Activated gamma-delta T cell (primary cell): ENCODE data around the gene SURF6.
A peak's percentile ranks its signal among the peaks of the same experiment; 100 is the strongest.
"Not testable (repeated sequence)": the region's sequence is repeated elsewhere in the genome, so short reads cannot be mapped to it uniquely, and the experiment has no call there.

Experiments
- DNase-seq: peaks from one replicate; lab custom pipeline; 2025; lab: John Stamatoyannopoulos, UW

SURF6 gene

GRCh38 chr9:133347985-133348717 lies 12.2 kb upstream of the SURF6 start, which contains the start of the genes MED22 and RPL7A:
Gene MED22, minus strand, starts transcription at chr9:133348131. Its CDS starts 1,469 bp downstream, at chr9:133346662.
Gene RPL7A, plus strand, starts transcription at chr9:133348218. Its CDS starts 26 bp downstream, at chr9:133348244.
- DNase-seq = peak; percentile 51

GRCh38 chr9:133347515-133347984 lies 11.6 kb upstream of the SURF6 start:
- no peak for DNase-seq

GRCh38 chr9:133346021-133346785 lies 10.2 kb upstream of the SURF6 start:
- no peak for DNase-seq

- no peak for DNase-seq
These were observed 9.6 kb upstream of the SURF6 start for GRCh38 chr9:133345596-133345995.

GRCh38 chr9:133344979-133345378 lies 9.0 kb upstream of the SURF6 start:
- no peak for DNase-seq

DNA sequence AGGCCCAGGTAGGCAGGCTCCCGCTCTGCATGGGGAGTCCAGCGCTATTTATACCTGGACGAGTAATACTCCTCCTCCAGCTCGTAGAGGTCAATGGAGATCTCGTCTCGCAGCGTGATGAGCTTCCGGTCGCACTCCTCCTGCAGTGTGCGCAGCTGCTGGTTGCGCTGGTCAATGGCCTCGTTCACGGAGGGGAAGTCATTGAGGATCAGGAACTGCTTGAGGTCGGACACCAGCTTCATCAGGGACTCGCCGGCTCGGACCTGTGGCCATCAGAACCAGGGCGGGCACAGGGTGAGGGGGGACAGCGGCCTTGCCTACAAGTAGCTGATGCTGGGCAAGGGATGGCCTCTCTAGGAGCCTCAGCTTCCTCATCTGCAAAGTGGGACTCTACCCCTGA lies 8.1 kb upstream of the SURF6 start:
- DNase-seq = no peak

GRCh38 chr9:133342570-133342969 lies 6.6 kb upstream of the SURF6 start:
- no peak for DNase-seq

DNA sequence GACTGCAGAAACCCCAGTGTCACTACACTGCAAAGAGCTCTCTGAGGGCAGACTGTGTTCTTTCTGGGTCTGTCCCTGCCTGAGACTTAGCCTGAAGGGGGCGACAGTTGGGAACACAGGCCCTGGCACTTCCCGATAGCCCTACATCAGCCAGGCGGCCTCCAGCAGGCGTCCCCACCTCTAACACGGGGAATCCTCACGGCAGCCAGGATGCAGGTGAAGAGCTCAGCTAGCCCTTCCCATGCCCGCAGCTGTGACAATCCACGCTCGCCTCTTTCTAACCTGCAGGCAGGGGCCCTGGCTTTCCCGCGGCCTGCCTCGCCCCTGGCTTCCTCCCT lies 6.0 kb upstream of the SURF6 start:
- no peak for DNase-seq

GRCh38 chr9:133341369-133342068 lies 5.5 kb upstream of the SURF6 start:
- DNase-seq = no peak

GRCh38 chr9:133340916-133341315 lies 4.9 kb upstream of the SURF6 start:
- DNase-seq = no peak

GRCh38 chr9:133340256-133340655 lies 4.3 kb upstream of the SURF6 start:
- no peak for DNase-seq

DNA sequence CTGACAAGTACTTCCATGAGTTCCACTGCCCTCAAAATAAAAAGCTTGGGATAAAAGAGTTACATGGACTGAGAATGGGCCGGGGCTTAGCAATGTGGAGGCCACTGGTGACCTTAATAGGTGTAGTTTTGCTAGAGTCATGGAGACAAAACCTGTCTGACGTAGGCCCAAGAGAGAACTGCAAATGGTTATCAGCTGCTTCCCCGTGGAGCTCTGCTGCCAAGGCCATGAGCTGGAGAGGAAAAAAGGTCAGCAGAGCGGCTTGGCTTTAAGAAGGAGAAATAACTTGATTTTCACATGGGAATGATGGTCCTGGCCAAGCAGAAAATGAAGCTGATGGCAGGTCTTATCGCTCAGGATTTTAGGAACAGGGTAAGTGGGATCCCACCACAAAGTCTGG lies 3.7 kb upstream of the SURF6 start:
- no peak for DNase-seq

- not testable (repeated sequence) for DNase-seq
These were observed 1.1 kb downstream of the SURF6 start for GRCh38 chr9:133334888-133335287.

DNA sequence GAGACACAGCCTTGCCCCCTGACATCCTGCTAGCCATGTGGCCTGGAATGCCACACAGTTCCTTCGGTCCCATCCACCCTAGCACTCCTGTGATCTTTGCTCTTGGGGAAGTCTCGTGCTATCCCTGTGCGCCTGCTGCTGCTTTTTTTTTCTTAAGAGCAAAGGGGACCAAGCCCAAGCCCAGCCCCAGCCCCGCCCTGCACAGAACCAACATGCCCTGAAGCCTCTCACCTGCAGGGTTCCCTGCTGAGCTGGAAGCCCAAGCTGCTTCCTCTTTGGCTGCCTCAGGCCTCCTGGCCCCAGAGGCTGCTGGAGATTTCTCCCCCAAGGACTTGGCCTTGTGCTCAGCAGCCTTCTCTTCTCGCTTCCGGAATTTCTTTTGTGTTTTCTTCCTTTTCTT lies 1.8 kb downstream of the SURF6 start:
- no peak for DNase-seq

DNA sequence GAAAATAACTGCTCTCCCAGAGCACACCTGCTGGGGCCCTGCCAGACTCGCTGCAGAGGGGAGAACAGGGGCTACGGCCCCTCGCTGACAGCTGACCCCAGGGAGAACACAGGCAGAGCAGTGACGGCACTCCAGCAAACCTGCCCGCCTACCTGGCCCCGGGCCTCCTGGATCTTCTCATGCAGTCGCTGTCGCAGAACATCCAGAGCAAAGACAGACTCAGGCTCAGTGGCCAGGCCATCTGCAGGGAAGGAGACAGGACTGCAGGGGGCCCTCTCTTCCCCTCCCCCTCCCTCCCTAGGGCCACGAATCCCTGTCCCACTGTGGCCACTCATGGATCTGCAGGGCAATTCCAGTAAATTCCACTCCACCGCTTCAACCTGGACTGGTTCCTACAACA lies 2.4 kb downstream of the SURF6 start:
- DNase-seq = no peak

GRCh38 chr9:133333011-133333410 lies 3.0 kb downstream of the SURF6 start:
- no peak for DNase-seq

DNA sequence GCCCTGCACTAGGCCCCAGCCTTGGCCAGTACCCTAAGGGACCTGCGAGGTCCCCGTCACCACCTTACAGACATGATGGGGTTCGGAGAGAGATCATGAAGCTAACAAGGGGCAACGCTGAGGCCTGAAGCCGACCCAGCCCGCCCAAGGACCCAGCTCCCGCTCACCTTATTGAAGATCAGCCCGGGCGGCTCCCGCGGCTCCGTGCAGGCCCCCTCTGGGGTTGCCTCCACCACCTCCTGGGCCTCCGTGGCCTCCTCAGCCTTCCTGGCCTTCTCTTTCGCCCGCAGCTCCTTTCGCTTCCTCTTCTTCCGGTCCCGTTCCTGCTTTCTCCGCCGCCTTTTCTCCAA lies 3.6 kb downstream of the SURF6 start:
- DNase-seq = no peak

DNA sequence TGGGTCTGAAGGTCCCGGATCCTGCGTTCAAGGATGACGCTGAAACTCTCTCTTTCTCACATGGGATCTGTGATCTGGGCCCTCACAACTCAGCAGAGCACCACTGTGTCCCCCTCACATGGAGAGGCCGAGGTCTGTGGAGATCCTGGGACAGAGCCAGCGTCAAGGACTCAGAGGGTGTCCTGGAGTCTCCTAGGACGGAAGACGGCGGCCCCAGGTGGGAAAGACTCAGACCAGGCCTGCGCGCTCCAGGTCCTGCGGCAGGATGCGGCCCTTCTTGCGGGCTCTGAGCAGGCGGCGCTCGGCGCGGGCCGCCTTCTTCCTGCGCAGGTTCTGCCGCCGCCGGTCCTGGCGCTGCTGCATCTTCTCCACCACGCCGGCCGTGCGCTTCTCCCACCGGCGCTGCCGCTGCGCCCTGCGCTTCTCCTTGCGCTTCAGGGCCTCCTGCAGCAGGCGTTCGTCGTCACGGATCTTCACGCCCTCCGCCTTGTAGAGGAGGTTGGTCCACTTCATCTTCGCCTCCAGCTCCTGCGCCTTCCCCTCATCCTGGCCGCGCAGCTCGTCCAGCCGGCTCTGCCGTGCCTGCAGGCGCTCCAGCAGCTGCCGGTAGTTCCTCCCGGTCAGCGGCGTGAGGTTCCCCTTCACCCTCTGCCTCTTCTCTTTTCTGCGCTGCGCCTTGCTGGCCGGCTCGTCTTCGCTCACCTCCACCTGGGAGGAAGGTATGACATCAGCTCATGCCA lies 4.2 kb downstream of the SURF6 start:
- no peak for DNase-seq

DNA sequence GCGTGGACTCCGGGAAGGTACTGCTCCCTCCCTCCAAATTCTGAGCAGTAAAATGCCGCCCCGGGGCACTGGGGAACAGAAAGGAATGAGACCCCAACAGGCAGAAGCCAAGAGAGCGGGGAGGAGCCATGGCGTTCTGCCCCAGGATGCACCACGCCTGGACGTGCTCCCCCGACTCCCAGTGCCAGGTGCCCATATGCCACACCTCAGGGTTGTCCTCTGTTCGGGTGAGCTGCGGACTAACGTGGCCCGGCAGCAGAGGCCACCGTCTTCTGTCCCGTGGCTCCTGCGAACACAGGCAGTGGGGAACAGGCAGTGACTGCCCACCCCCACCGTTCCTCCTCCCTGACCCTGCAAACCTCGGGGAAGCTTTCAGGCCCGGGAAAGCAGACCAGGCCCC lies 4.8 kb downstream of the SURF6 start:
- no peak for DNase-seq

DNA sequence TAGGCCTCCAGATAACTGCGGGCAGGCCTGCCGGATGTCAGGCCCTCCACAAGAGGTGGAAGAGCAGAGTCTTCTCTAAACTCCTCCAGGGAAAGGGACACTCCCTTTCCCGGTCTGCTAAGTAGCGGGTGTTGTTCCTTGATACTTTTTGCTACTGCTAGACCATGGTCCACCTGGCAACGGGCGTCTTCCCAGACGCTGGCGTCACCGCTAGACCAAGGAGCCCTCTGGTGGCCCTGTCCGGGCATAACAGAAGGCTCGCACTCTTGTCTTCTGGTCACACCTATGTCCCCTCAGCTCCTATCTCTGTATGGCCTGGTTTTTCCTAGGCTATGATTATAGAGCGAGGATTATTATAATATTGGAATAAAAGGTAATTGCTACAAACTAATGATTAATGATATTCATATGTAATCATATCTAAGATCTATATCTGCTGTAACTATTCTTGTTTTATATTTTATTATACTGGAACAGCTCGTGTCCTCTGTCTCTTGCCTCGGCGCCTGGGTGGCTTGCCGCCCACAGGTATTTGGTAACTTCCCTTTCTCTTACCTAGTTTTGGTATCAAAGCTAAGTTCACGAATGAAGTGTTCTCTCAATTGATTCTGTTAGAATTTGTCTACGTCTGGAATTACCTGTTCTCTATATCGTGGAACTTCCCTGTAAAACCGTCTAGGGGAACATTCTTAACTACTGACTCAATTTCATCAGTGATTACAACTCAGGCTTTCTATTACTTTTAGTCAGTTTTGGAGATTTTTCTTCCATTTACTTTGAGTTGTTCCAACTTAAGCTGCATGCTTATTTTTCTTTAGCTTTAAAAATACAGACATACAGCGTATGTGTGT lies 6.5 kb downstream of the SURF6 start:
- not testable (repeated sequence) for DNase-seq

DNA sequence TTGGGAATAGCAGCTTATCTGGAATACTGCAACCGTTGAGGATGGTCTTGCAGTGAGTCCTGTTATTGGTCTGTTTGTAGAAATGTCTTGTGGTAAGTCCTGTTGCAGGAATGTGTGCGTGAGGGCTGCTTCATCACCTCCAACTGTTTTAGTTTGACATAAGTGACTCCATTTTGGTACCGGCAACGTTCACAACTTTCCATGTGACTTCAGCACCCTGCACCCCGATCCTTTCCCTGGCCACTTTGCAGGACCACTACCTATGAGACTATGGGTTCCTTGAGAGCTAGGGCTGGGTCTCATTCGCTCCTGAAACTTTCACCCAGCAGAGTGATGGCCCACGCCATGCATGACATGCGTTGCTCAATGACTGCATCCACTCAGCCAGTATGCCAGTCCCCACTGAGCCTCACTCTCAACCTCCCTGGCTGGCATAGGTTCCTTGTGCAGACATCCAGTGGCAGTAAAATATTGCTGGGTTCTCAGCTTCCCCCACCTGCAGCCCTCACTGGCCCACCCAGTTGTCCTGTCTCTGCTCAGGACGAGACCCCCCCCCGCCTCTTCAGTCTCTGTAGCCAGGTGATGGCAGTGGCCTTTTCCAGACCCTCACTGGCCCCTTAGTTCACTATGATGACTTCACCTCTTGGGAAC lies 8.0 kb downstream of the SURF6 start:
- no peak for DNase-seq
